Activated naive CD8-positive, alpha-beta T cell treated with anti-CD3 and anti-CD28 coated beads, Interleukin-2, amount 10 ng/mL, durations not matched to agents 7 days and 5 days (primary cell): ENCODE results near the gene MSMO1. TPM values are rescaled to one million over a fixed set of nuclear protein-coding genes. Genes with fewer than 3 reads are reported as not detected.
A peak's percentile ranks its signal among the peaks of the same experiment; 100 is the strongest.

ENCODE experiments used
- ATAC-seq: fragments of 150-1000 bp; cut with Tn5 transposase; one replicate; pipeline ENCODE4 v1.10.0; 2021; ENCODE audit warnings: low read depth, moderate library complexity
- POLR2A ChIA-PET: fragments of 350-600 bp; sonication (Branson Sonifier 250); formaldehyde crosslinking; loops from one replicate; lab custom pipeline; 2021; ENCODE audit warnings: antibody characterized with exemption; lab: Charles Lee
- DNase-seq: peaks from one replicate; pipeline ENCODE4 v3.0.0; 2021
- H3K27ac Mint-ChIP-seq: one replicate; pipeline ENCODE4 v1.8.0; 2022; ENCODE audit warnings: mild to moderate bottlenecking, mixed read lengths
- H3K27me3 Mint-ChIP-seq: one replicate; pipeline ENCODE4 v1.8.0; 2022; ENCODE audit warnings: mild to moderate bottlenecking, moderate library complexity, mixed read lengths
- H3K36me3 Mint-ChIP-seq: one replicate; pipeline ENCODE4 v1.8.0; 2021; ENCODE audit warnings: mild to moderate bottlenecking, mixed read lengths
- H3K4me1 Mint-ChIP-seq: one replicate; pipeline ENCODE4 v1.8.0; 2021; ENCODE audit warnings: mixed read lengths
- H3K4me3 Mint-ChIP-seq: one replicate; pipeline ENCODE4 v1.8.0; 2022; ENCODE audit warnings: mild to moderate bottlenecking, moderate library complexity, mixed read lengths
- H3K9me3 Mint-ChIP-seq: one replicate; pipeline ENCODE4 v1.8.0; 2021; ENCODE audit warnings: mixed read lengths
- total RNA-seq, 2 experiments: library from RNA; stranded (reverse); gene quantifications; one replicate each; pipeline ENCODE4 v1.2.3, GENCODE V29; 2021

Gene MSMO1
- total RNA-seq, 2 experiments from 2014 or later = 42.3 to 47.4 TPM

DNA sequence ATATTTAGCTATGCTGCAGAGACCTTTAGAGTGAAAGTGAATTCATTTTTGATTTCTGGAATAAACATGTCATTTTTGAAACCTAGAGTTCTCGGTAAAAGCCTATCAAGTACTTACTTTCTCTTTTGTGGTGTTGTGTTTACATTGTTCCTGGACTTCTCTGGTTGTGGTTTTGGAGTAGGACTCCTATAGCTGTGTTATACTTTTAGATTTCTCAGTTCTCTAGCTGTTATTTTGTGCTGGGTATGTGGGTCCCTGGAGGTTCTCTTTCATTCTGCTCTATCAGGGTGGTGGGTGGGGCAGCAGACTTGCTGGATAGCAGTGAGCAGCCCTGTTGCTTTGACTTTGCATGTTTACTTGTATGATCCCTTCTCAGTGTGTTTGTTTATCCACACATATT, 25.6 kb upstream of the MSMO1 start:
- no peaks in the 10 kb centered on the region for H3K27me3 Mint-ChIP-seq
- DNase-seq (no peak), ATAC-seq (peak; percentile 87)
- H3K9me3 Mint-ChIP-seq = no peaks in the 10 kb centered on the region
- POLR2A ChIA-PET = interaction anchor here (1.2 kb wide), 1 partner anchor 26 kb away, joined by 3 read pairs; the partner anchor contains the start of gene MSMO1
- peak overlapping the region; percentile 84 for H3K27ac Mint-ChIP-seq
- peak overlapping the region; percentile 86 for H3K4me3 Mint-ChIP-seq
- peaks cover 16% of the 10 kb centered on the region for H3K4me1 Mint-ChIP-seq
- peaks cover 31% of the 10 kb centered on the region for H3K36me3 Mint-ChIP-seq

- H3K4me1 Mint-ChIP-seq = peaks cover 16% of the 10 kb centered on the region
- no peak for ATAC-seq
- H3K4me3 Mint-ChIP-seq = peak overlapping the region; percentile 29
- H3K27ac Mint-ChIP-seq = no peak overlapping the region
- no peaks in the 10 kb centered on the region for H3K9me3 Mint-ChIP-seq
- no peaks in the 10 kb centered on the region for H3K27me3 Mint-ChIP-seq
- POLR2A ChIA-PET = no interaction called here
- H3K36me3 Mint-ChIP-seq = peaks cover 32% of the 10 kb centered on the region
- no peak for DNase-seq
Observed at GRCh38 chr4:165302658-165303057, 24.8 kb upstream of the MSMO1 start.

GRCh38 chr4:165308166-165308565, 19.3 kb upstream of the MSMO1 start:
- POLR2A ChIA-PET = no interaction called here
- DNase-seq (no peak), ATAC-seq (no peak)
- Mint-ChIP-seq H3K9me3 (no peaks in the 10 kb centered on the region), H3K4me1 (peaks cover 6% of the 10 kb centered on the region), H3K27ac (no peak overlapping the region), H3K27me3 (no peaks in the 10 kb centered on the region), H3K4me3 (no peak overlapping the region), H3K36me3 (peaks cover 41% of the 10 kb centered on the region)

- no peak for ATAC-seq
- no peaks in the 10 kb centered on the region for H3K27me3 Mint-ChIP-seq
- H3K4me3 Mint-ChIP-seq = no peak overlapping the region
- peaks cover 43% of the 10 kb centered on the region for H3K36me3 Mint-ChIP-seq
- H3K4me1 Mint-ChIP-seq = peaks cover 6% of the 10 kb centered on the region
- POLR2A ChIA-PET = no interaction called here
- no peaks in the 10 kb centered on the region for H3K9me3 Mint-ChIP-seq
- no peak for DNase-seq
- no peak overlapping the region for H3K27ac Mint-ChIP-seq
Observed at GRCh38 chr4:165308606-165309005, 18.9 kb upstream of the MSMO1 start.

DNA sequence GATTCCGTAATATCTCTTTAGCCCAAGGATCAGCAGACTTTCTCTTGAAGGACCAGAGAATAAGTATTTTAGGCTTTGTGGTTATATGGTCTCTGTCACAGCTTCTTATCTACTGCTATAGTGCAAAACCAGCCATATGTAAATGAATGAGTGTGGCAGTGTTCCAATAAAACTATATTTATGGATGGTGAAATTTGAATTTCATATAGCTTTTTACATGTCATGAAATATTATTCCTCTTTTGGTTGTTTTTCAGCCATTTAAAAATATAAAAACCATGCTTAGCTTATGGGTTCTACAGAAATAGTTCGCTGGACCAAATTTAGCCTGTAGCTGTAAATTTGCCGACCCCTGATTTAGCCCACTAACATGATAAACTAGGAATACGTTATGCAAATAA, 18.0 kb upstream of the MSMO1 start:
- POLR2A ChIA-PET = no interaction called here

DNA sequence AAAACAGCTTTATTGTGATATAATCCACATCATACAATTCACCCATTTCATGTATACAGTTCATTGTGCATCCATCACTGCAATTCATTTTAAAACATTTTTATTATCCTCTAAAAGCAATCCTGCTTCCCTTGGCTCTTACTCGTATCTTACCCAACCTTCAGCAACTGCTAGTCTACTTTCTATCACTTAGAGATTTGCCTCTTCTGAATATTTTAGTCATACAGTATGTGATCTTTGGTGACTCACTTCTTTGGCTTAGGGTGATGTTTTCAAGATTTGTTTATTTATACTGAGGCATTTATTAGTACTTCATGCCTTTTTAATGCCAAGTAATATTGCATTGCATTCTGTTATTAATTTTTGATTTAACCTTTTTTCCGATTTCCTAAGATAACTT, 15.0 kb upstream of the MSMO1 start:
- no peaks in the 10 kb centered on the region for H3K9me3 Mint-ChIP-seq
- peaks cover 3% of the 10 kb centered on the region for H3K4me1 Mint-ChIP-seq

More for the DNA sequence above, 18.0 kb upstream of the MSMO1 start:
- H3K36me3 Mint-ChIP-seq = peaks cover 42% of the 10 kb centered on the region
- H3K27ac Mint-ChIP-seq = no peak overlapping the region
- peaks cover 3% of the 10 kb centered on the region for H3K4me1 Mint-ChIP-seq
- no peak for DNase-seq
- no peak for ATAC-seq
- H3K9me3 Mint-ChIP-seq = no peaks in the 10 kb centered on the region
- H3K4me3 Mint-ChIP-seq = no peak overlapping the region
- H3K27me3 Mint-ChIP-seq = no peaks in the 10 kb centered on the region

GRCh38 chr4:165319030-165319429, 8.4 kb upstream of the MSMO1 start:
- Mint-ChIP-seq H3K27me3 (no peaks in the 10 kb centered on the region), H3K27ac (no peak overlapping the region), H3K36me3 (peaks cover 38% of the 10 kb centered on the region), H3K9me3 (no peaks in the 10 kb centered on the region), H3K4me3 (no peak overlapping the region), H3K4me1 (no peaks in the 10 kb centered on the region)
- ATAC-seq (no peak), DNase-seq (no peak)
- POLR2A ChIA-PET = no interaction called here

More for the DNA sequence above, 15.0 kb upstream of the MSMO1 start:
- no peak overlapping the region for H3K27ac Mint-ChIP-seq
- DNase-seq = no peak
- no peak overlapping the region for H3K4me3 Mint-ChIP-seq
- no peak for ATAC-seq
- H3K36me3 Mint-ChIP-seq = peaks cover 40% of the 10 kb centered on the region
- POLR2A ChIA-PET = no interaction called here
- H3K27me3 Mint-ChIP-seq = no peaks in the 10 kb centered on the region

- no peak for DNase-seq
Observed at GRCh38 chr4:165319509-165319908, 8.0 kb upstream of the MSMO1 start.

DNA sequence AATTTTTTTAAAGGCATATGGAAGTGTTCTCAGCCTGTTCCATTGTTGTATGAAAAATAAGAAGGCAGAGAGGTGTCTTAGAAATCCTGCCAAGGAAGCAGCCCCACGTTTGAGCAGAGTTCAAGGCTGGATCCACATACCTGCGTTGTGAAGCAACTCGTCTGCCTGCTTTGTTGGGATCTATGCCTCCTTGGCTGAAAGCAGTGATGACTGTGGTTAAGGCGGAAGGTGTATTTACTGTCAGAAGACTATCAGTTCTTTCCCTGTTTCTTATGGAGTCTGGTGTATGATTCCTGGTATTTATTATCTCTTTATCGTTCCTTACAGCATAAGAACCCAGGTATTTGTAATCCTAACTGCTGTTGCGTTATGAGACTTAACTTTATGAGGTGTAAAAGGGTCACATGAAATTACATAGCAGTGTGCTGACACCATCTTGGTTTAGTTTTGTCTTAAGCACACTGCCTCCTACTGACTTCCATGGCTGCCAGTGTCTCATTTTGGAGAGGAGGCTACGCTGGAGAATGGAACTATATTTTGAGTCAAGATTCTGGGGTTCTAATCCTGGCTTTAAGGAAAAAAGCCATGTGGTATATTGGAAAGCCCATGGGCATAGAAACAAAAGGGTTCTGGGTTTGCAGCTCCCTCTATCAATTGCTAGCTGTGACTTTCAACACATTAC, 3.1 kb upstream of the MSMO1 start:
- no peaks in the 10 kb centered on the region for H3K9me3 Mint-ChIP-seq
- no peak for ATAC-seq
- POLR2A ChIA-PET = no interaction called here
- H3K27ac Mint-ChIP-seq = no peak overlapping the region
- H3K27me3 Mint-ChIP-seq = no peaks in the 10 kb centered on the region
- H3K4me1 Mint-ChIP-seq = peaks cover 13% of the 10 kb centered on the region
- H3K36me3 Mint-ChIP-seq = peaks cover 31% of the 10 kb centered on the region
- H3K4me3 Mint-ChIP-seq = no peak overlapping the region
- DNase-seq = no peak

More at GRCh38 chr4:165319509-165319908, 8.0 kb upstream of the MSMO1 start:
- Mint-ChIP-seq H3K27me3 (no peaks in the 10 kb centered on the region), H3K4me1 (no peaks in the 10 kb centered on the region), H3K36me3 (peaks cover 37% of the 10 kb centered on the region), H3K4me3 (no peak overlapping the region), H3K9me3 (no peaks in the 10 kb centered on the region), H3K27ac (no peak overlapping the region)
- no peak for ATAC-seq
- POLR2A ChIA-PET = no interaction called here

GRCh38 chr4:165324918-165325304, 2.6 kb upstream of the MSMO1 start:
- H3K9me3 Mint-ChIP-seq = no peaks in the 10 kb centered on the region
- no peak overlapping the region for H3K27ac Mint-ChIP-seq
- ATAC-seq = no peak
- POLR2A ChIA-PET = no interaction called here
- no peak overlapping the region for H3K4me3 Mint-ChIP-seq
- peaks cover 29% of the 10 kb centered on the region for H3K36me3 Mint-ChIP-seq
- H3K4me1 Mint-ChIP-seq = peaks cover 16% of the 10 kb centered on the region
- no peaks in the 10 kb centered on the region for H3K27me3 Mint-ChIP-seq
- DNase-seq = no peak

DNA sequence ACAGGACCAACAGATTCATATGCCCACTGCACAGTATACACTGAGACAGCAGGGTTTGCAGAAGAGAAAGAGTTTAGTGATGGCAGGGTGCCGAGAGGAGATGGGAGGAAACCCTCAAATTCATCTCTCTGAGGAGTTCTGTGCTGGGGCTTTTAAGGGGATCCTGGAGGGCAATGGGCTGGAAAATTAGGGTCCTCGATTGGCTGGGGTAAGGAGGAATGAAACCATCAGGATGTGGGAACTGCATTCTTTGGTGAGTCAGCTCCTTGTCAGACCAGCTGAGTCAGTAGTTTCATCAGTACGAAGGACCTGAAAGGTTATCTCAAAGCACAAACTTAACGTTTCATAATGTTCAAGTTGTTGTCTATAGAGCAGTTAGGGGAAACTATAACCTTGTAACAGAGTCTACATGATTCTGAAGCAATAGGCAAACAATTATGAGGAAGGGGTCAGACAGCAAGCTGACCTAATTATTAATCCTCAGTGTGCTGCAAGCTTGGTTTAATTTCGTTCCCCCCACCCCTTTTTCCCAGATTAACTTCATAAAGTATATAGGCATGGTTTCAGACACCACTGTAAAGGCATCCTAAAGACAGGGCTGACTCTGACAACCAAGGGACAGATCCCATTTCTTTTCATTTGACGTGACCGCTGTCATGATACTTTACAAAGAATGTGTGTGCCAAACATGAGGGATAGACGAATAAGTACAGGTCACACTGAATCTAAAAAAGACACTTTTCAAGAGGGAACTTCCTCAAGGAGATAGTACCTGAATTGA, 1.5 kb upstream of the MSMO1 start:
- POLR2A ChIA-PET = interaction anchor here (0.7 kb wide), 1 partner anchor 51 kb away, joined by 3 read pairs; no protein-coding TSS in a partner anchor
- DNase-seq (no peak), ATAC-seq (no peak)
- Mint-ChIP-seq H3K36me3 (peaks cover 25% of the 10 kb centered on the region), H3K27ac (peak overlapping the region; percentile 67), H3K9me3 (no peaks in the 10 kb centered on the region), H3K4me3 (peak overlapping the region; percentile 21), H3K27me3 (no peaks in the 10 kb centered on the region), H3K4me1 (peaks cover 24% of the 10 kb centered on the region)

GRCh38 chr4:165326831-165327210, 648 bp upstream of the MSMO1 start:
- Mint-ChIP-seq H3K4me3 (no peak overlapping the region), H3K27ac (no peak overlapping the region), H3K36me3 (peaks cover 26% of the 10 kb centered on the region), H3K4me1 (peaks cover 30% of the 10 kb centered on the region), H3K9me3 (no peaks in the 10 kb centered on the region), H3K27me3 (no peaks in the 10 kb centered on the region)
- DNase-seq = no peak
- POLR2A ChIA-PET = interaction anchor here (0.9 to 1.3 kb wide), 3 partner anchors 67 to 214 kb away, joined by 3 to 5 read pairs (median 4); partner anchors contain the start of gene TMEM192
- no peak for ATAC-seq

DNA sequence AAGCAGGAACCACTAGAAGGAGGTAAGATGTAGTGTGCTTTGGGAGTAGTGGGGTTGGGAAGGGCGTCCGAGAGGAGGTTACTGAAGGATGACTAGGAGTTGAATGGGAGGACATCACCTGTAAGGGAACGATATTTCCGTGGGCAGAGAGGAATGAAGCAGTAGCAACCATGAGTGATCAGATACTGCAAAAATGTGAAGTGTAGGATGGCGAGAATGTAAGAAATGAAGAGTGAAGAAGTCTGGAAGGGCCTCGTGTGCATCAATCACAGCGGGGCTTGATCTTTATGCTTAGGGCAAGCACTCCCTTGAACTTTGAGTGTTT, 594 bp downstream of the MSMO1 start:
- Mint-ChIP-seq H3K27ac (no peak overlapping the region), H3K4me1 (peaks cover 40% of the 10 kb centered on the region), H3K9me3 (no peaks in the 10 kb centered on the region), H3K4me3 (no peak overlapping the region), H3K36me3 (peaks cover 28% of the 10 kb centered on the region), H3K27me3 (no peaks in the 10 kb centered on the region)
- no peak for DNase-seq
- ATAC-seq = no peak
- POLR2A ChIA-PET = interaction anchor here (1.0 to 1.1 kb wide), 2 partner anchors 14 to 215 kb away, joined by 3 to 4 read pairs; partner anchors contain the start of gene TMEM192

DNA sequence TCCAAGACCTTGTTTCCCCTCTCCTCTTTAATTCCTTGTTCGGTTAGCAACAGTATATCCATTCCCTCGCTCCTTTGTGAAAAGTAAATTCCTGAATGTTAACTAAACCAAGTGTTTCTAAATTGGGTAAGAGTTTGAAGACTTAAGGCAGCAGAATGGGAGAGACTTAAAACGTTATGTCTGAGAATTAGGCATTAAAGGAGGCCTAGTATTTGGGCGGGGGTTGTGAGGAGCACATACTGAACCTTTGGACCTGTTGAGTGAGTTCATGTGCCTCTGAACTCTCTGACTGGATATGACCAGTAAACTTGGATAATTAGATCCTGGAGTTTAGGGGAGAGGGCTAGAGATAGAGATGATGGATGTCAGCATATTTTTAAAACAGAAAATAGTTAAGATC, 1.2 kb downstream of the MSMO1 start:
- Mint-ChIP-seq H3K4me1 (peaks cover 40% of the 10 kb centered on the region), H3K27ac (no peak overlapping the region), H3K27me3 (no peaks in the 10 kb centered on the region), H3K36me3 (peaks cover 24% of the 10 kb centered on the region), H3K4me3 (no peak overlapping the region), H3K9me3 (no peaks in the 10 kb centered on the region)
- ATAC-seq (no peak), DNase-seq (no peak)
- POLR2A ChIA-PET = no interaction called here
